ENCODE results near the gene CCDC137.

The CCDC137 gene

GRCh38 chr17:81683584-81684441, 17.3 kb downstream of the CCDC137 start, which contains the start of the genes ARL16 and HGS:
ARL16 (minus strand) TSS chr17:81683797; CDS start chr17:81683753, 44 bp downstream.
HGS (plus strand) TSS chr17:81684011; CDS start chr17:81684067, 56 bp downstream.
- DNase-seq, result peak; percentile 99 to 100

- DNase-seq, result no peak
Observed at GRCh38 chr17:81684442-81684911, 17.9 kb downstream of the CCDC137 start.

GRCh38 chr17:81685108-81685507, 18.6 kb downstream of the CCDC137 start:
- no peak for DNase-seq

- no peak for DNase-seq
Observed at GRCh38 chr17:81686614-81687013, 20.1 kb downstream of the CCDC137 start.

GRCh38 chr17:81687770-81688541, 21.4 kb downstream of the CCDC137 start:
- no peak for DNase-seq

- DNase-seq, result no peak
Observed at GRCh38 chr17:81688616-81689015, 22.1 kb downstream of the CCDC137 start.

GRCh38 chr17:81690066-81690465, 23.5 kb downstream of the CCDC137 start:
- DNase-seq, result no peak

- no peak for DNase-seq
Observed at GRCh38 chr17:81690549-81690948, 24.0 kb downstream of the CCDC137 start.

- no peak for DNase-seq
Observed at GRCh38 chr17:81691196-81691595, 24.7 kb downstream of the CCDC137 start.

- no peak for DNase-seq
Observed at GRCh38 chr17:81691608-81692007, 25.1 kb downstream of the CCDC137 start.

- no peak for DNase-seq
Observed at GRCh38 chr17:81693509-81694210, 27.1 kb downstream of the CCDC137 start.

- DNase-seq, result no peak
Observed at GRCh38 chr17:81694810-81695209, 28.3 kb downstream of the CCDC137 start.

GRCh38 chr17:81695211-81695610, 28.7 kb downstream of the CCDC137 start:
- DNase-seq, result no peak

GRCh38 chr17:81695801-81696200, 29.3 kb downstream of the CCDC137 start:
- no peak for DNase-seq

- DNase-seq, result no peak
Observed at GRCh38 chr17:81696218-81696941, 29.8 kb downstream of the CCDC137 start.

GRCh38 chr17:81697261-81698044, 30.9 kb downstream of the CCDC137 start:
- no peak for DNase-seq

- DNase-seq, result no peak
Observed at GRCh38 chr17:81700353-81701287, 34.1 kb downstream of the CCDC137 start.

- no peak for DNase-seq
Observed at GRCh38 chr17:81701288-81702071, 34.9 kb downstream of the CCDC137 start.

All from AML-193 (cell line).